NCI-H1092 (cell line): ENCODE data around the gene LYPD1.
"Not testable (repeated sequence)": the region's sequence is repeated elsewhere in the genome, so short reads cannot be mapped to it uniquely, and the experiment has no call there.

Experiments
- DNase-seq: peaks from one replicate; lab custom pipeline; 2025; lab: John Stamatoyannopoulos, UW

The LYPD1 gene

GRCh38 chr2:132669908-132670495 lies at the start of gene LYPD1:
TSS of gene LYPD1 (minus strand) at chr2:132670205. CDS start at chr2:132669932, 273 bp downstream.
- peak; percentile 13 for DNase-seq

- DNase-seq = no peak
These were observed 49.5 kb upstream of the LYPD1 start for GRCh38 chr2:132719480-132719879.

GRCh38 chr2:132716954-132717353 lies 46.9 kb upstream of the LYPD1 start:
- DNase-seq = no peak

- DNase-seq = no peak
These were observed 45.7 kb upstream of the LYPD1 start for GRCh38 chr2:132715386-132716351.

- DNase-seq = no peak
These were observed 33.4 kb upstream of the LYPD1 start for GRCh38 chr2:132703396-132703795.

- DNase-seq = no peak
These were observed 31.8 kb upstream of the LYPD1 start for GRCh38 chr2:132701810-132702209.

GRCh38 chr2:132699802-132700201 lies 29.8 kb upstream of the LYPD1 start:
- DNase-seq = not testable (repeated sequence)

GRCh38 chr2:132698347-132698746 lies 28.3 kb upstream of the LYPD1 start:
- DNase-seq = not testable (repeated sequence)

GRCh38 chr2:132697556-132698205 lies 27.7 kb upstream of the LYPD1 start:
- no peak for DNase-seq

- no peak for DNase-seq
These were observed 22.8 kb upstream of the LYPD1 start for GRCh38 chr2:132692816-132693215.

- DNase-seq = no peak
These were observed 21.6 kb upstream of the LYPD1 start for GRCh38 chr2:132691556-132691955.

- DNase-seq = no peak
These were observed 20.8 kb upstream of the LYPD1 start for GRCh38 chr2:132690664-132691303.

GRCh38 chr2:132681766-132682165 lies 11.8 kb upstream of the LYPD1 start:
- no peak for DNase-seq

GRCh38 chr2:132680544-132680943 lies 10.5 kb upstream of the LYPD1 start:
- no peak for DNase-seq

GRCh38 chr2:132678483-132678882 lies 8.5 kb upstream of the LYPD1 start:
- DNase-seq = no peak

- DNase-seq = no peak
These were observed 7.7 kb upstream of the LYPD1 start for GRCh38 chr2:132677661-132678060.

- no peak for DNase-seq
These were observed 7.0 kb upstream of the LYPD1 start for GRCh38 chr2:132676999-132677398.

GRCh38 chr2:132671151-132671835 lies 1.3 kb upstream of the LYPD1 start:
- no peak for DNase-seq

GRCh38 chr2:132670496-132671150 lies 618 bp upstream of the LYPD1 start:
- DNase-seq = peak; percentile 2

- peak; percentile 20 for DNase-seq
These were observed 758 bp downstream of the LYPD1 start for GRCh38 chr2:132668987-132669907.
